Brain microvascular endothelial cell (primary cell): ENCODE data around the gene TENM3.

Source experiments
- DNase-seq: peaks from one replicate; pipeline ENCODE4 v3.0.0-alpha.2; 2020
- H3K27ac ChIP-seq: fragments of 250-450 bp; sonication (Bioruptor Pico); 2 replicates; pipeline ENCODE4 v1.5.1; 2020; ENCODE audit warnings: mild to moderate bottlenecking, moderate library complexity
- H3K27me3 ChIP-seq: fragments of 250-450 bp; sonication (Bioruptor Pico); replicated peaks from 2 replicates; pipeline ENCODE4 v1.5.1; 2020; ENCODE audit warnings: mild to moderate bottlenecking
- H3K36me3 ChIP-seq: fragments of 250-450 bp; sonication (Bioruptor Pico); replicated peaks from 2 replicates; pipeline ENCODE4 v1.5.1; 2020; ENCODE audit warnings: mild to moderate bottlenecking
- H3K4me3 ChIP-seq: 2 replicates; pipeline ENCODE4 v1.5.1; 2011; ENCODE audit warnings: low read depth, mild to moderate bottlenecking, control low read depth, low read length, moderate library complexity
- CTCF ChIP-seq: IDR thresholded peaks from 2 replicates; pipeline ENCODE4 v1.5.1; 2011; ENCODE audit warnings: low read depth, mild to moderate bottlenecking, moderate library complexity, low read length, control low read depth, inconsistent platforms; ENCODE audit errors: missing control alignments
- in situ Hi-C: cut with HindIII; loops from 2 replicates; pipeline ENCODE4 v1.10.0; 2017; ENCODE audit warnings: low sequenced_read_pairs, low pct_ligation_motif_present

The TENM3 gene

GRCh38 chr4:182828360-182829025 is 585.3 kb downstream of the TENM3 start:
- Histone ChIP-seq H3K27ac (no peak overlapping the region), H3K36me3 (no peaks in the 10 kb centered on the region), H3K27me3 (peaks cover 4% of the 10 kb centered on the region), H3K4me3 (no peak overlapping the region)
- in situ Hi-C loops = no loop called here
- TF ChIP-seq CTCF = no peak
- DNase-seq = no peak

- in situ Hi-C loops = no loop called here
Measured at GRCh38 chr4:182829196-182829595, 586.0 kb downstream of the TENM3 start.

GRCh38 chr4:182831376-182831775 is 588.2 kb downstream of the TENM3 start:
- in situ Hi-C loops = no loop called here
- H3K4me3 ChIP-seq = no peak overlapping the region
- no peak for DNase-seq
- H3K27me3 ChIP-seq = peaks cover 4% of the 10 kb centered on the region
- H3K27ac ChIP-seq = no peak overlapping the region
- no peak for TF ChIP-seq CTCF
- no peaks in the 10 kb centered on the region for H3K36me3 ChIP-seq

More at GRCh38 chr4:182829196-182829595, 586.0 kb downstream of the TENM3 start:
- Histone ChIP-seq H3K4me3 (no peak overlapping the region), H3K36me3 (no peaks in the 10 kb centered on the region), H3K27ac (no peak overlapping the region), H3K27me3 (peaks cover 4% of the 10 kb centered on the region)
- no peak for TF ChIP-seq CTCF
- no peak for DNase-seq

- no peak for TF ChIP-seq CTCF
- no peak for DNase-seq
Measured at GRCh38 chr4:182832352-182833120, 589.3 kb downstream of the TENM3 start.

GRCh38 chr4:182835006-182835740 is 592.0 kb downstream of the TENM3 start:
- H3K27me3 ChIP-seq = peaks cover 4% of the 10 kb centered on the region
- in situ Hi-C loops = no loop called here
- DNase-seq = no peak
- H3K4me3 ChIP-seq = no peak overlapping the region
- no peak overlapping the region for H3K27ac ChIP-seq
- no peaks in the 10 kb centered on the region for H3K36me3 ChIP-seq
- TF ChIP-seq CTCF = peak; percentile 35

More at GRCh38 chr4:182832352-182833120, 589.3 kb downstream of the TENM3 start:
- H3K27me3 ChIP-seq = peaks cover 4% of the 10 kb centered on the region
- in situ Hi-C loops = no loop called here
- H3K36me3 ChIP-seq = no peaks in the 10 kb centered on the region
- H3K27ac ChIP-seq = no peak overlapping the region
- H3K4me3 ChIP-seq = no peak overlapping the region
